Islet precursor cell (in vitro differentiated cells): ENCODE results near the gene C4orf50.

Experiments
- DNase-seq: peaks from one replicate; pipeline ENCODE4 v3.0.0-alpha.2; 2018

The C4orf50 gene

GRCh38 chr4:5917672-5918071 is 100.6 kb downstream of the C4orf50 start:
- DNase-seq = peak; percentile 32

GRCh38 chr4:5916229-5916628 is 102.0 kb downstream of the C4orf50 start:
- peak; percentile 71 for DNase-seq

GRCh38 chr4:5913454-5913853 is 104.8 kb downstream of the C4orf50 start:
- DNase-seq = no peak

- peak; percentile 39 for DNase-seq
Measured at GRCh38 chr4:5912614-5913019, 105.6 kb downstream of the C4orf50 start.

DNA sequence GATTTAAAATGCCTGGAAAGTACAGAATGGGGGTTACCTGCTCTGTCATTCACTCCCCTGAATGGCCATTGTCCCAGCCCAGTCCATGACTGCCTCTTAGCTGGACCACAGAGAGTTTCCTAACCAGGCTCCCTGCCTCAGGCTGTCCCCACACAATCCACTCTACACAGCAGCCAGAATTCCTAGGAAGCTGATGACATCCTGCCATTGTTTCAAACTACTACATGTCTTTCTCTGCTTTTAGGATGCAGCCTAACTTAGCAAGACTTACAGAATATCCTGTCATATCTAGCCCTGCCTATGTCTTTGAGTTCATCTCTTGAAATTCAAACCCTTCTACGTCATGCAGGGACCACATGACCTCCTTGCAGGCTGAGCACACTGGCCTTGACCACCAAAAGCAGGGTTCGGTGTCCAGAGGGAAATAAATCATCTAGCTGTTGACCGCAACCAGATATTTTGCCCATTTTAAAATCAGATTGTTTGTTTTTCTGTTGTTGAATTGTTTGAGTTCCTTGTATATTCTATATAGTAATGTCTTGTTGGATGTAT is 109.3 kb downstream of the C4orf50 start:
- DNase-seq = no peak

DNA sequence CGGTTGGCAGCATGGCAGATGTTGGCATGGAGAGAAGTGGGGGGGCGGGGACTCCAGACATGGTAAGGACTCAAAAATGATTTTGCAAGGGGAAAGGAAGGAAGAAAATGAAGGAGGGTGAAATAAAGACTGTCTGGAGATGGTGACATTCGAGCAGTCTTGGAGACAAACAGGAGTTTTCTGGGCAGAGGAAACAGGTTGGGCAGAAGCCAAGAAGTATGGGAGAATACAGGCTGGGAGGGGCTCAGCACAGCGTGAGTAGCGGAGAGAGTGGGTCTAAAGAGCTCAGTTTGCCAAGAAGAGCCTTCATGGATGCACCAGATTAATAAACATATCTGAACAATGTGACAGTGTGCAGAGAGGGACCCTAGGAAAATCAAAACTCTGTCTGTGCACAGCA is 112.0 kb downstream of the C4orf50 start:
- DNase-seq = no peak

- DNase-seq = no peak
Measured at GRCh38 chr4:5905714-5906113, 112.5 kb downstream of the C4orf50 start.

DNA sequence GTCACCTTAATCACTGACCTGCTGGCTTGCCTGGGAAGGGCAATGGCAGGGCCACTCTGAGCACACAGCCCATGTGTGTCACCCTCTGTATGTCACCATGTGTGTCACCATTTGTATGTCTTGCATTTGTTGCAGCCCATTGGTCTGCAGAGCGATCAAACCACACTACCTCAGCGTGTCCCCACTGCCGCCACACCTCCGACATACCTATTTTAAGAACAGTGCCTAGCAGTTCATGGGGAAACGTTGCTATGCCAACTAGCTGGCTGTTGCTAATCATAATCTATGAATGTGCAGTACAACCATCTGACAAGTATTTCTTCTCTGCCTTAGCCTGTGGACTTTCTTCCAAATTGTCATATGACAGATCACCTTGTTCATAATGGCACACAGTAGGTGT is 117.4 kb downstream of the C4orf50 start:
- DNase-seq = no peak

DNA sequence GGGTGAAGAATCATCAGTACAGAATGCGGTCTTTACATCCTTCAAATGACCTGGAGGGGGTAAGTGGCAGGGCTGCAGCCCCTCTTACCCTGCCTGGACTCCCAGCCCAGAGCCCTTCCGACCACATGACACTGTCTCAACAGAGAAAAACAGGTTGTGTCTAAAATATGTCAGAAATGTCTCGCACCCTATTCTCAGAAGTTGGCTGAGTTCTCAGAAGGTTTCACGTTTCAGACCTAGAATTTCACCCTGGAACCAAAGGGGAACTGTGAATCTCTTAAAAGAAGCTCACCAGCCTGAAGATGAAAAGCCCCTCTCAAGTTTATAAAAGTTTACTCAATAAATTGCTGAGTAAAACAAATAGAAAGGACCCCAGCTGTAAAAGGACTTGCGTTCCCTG is 118.3 kb downstream of the C4orf50 start:
- DNase-seq = no peak

DNA sequence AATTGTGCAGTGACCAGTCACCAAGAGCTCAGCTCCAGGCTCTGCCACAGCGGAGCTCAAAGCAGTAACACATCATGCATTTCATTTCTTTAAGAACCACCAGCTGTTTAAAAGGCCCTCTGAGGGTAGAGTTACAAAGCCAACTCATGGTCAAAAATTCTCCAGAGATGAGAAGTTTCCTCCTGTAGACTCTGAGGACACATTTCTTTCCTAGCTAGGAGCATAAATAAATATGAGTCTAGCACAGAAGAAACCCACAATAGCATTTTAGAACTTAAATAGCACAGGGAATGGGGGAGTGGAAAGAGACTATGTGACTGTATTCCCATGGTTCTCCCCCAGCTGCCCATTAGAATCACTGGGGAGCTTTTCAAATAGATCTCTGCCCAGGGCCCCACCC is 118.8 kb downstream of the C4orf50 start:
- DNase-seq = no peak

DNA sequence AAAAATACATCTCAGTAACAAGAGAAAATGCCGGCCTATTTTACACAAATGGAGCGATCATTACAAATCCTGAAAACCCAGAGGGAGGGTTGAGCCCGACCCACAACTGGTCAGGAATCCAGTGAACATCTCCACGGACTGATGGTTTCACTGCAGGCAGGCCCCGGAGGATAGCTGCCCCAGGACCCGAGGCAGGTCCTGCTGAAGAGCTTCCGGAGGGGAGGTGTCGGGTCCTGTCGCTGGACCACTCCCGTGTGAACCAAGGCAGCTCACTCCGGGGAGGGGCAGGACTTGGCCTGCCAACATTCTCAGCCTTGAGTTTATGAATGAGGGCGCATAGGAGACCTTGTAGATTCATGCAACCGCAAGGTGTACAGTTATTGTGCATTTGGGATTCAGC is 120.6 kb downstream of the C4orf50 start:
- DNase-seq = no peak

- DNase-seq = no peak
Measured at GRCh38 chr4:5895287-5895686, 122.9 kb downstream of the C4orf50 start.

- no peak for DNase-seq
Measured at GRCh38 chr4:5894266-5894665, 124.0 kb downstream of the C4orf50 start.

DNA sequence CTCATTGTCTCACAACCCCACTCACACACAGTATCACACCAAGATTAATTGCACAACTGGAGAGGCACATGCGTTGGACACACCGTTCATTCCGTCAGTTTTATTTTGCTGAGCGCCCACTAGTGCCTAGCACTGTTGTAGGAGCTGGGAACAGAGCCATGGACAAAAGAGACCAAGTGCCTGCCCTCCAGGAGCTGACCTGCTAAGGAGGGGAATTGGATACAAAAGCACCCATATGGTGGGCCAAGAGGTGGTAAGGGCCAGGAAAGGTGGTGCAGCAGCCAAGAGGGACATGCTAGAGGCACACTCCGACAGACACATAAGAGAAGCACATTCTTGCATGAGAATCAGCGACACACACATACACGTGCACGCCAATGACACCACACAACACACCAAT is 124.6 kb downstream of the C4orf50 start:
- DNase-seq = no peak

DNA sequence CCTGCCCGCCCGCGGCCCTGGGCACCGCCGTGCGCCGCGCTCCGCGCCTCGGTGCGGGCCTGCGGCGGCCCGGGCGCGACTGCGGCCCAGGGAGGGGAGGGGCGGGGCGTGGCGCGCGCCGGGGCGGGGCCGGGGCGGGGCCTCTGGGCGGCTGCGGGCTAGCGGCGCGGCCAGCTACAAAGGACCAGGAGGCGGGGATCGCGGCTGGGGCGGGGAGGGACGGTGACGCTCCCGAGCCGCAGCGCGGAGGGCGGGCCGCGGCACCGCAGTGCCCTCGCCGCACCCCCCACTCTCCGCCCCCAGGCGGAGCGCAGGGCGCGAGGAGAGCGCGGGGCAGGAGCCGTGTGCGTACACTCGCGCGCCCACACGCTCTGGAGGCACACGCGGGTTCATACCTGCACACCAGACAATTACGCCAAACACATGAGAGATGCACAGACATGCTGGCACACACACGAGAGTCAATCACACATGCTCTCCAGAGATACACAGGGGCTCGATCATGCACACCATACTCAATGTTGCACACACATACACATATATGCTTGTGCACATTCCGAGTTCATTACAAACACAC is 125.1 kb downstream of the C4orf50 start, which contains the start of gene CRMP1:
CRMP1 (minus strand) TSS at position 83 of the 577 bp plus-strand sequence. CDS start 117 bp downstream, outside the sequence.
- DNase-seq = peak; percentile 81

DNA sequence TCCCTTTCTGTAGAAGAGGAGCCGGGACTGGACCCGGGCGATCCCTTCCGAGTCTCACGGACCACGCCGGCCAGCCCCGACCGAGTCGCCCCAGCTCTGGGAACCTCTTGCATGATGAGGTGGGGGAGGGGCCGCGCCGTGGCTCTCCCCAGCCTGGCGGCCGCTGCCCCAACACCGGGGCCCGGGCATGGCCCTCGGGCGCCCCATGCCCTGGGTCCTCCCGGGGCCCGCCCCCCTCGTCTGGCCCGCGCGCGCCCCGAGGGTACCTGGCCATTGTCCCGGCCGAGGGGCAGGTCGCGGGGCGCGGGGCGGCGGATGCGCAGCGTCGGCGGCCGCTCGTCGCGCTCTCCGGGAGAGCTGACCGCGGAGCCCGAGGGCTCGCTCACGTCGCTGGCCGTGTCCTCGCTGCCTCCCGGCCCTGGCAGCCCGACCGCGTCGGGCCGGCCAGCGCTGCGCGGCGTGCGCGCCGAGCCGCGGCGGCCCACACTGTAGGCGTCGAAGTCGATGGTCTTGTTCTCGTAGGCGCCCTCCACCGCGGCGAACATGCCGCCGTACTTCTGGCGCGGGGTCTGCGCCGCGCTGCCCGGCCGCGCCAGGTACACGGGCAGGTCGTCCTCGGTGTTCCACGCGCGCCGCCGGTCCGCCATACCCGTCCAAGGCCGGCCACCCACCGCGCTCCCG is 125.8 kb downstream of the C4orf50 start:
- DNase-seq = no peak

GRCh38 chr4:5891563-5892322 is 126.5 kb downstream of the C4orf50 start:
- no peak for DNase-seq

DNA sequence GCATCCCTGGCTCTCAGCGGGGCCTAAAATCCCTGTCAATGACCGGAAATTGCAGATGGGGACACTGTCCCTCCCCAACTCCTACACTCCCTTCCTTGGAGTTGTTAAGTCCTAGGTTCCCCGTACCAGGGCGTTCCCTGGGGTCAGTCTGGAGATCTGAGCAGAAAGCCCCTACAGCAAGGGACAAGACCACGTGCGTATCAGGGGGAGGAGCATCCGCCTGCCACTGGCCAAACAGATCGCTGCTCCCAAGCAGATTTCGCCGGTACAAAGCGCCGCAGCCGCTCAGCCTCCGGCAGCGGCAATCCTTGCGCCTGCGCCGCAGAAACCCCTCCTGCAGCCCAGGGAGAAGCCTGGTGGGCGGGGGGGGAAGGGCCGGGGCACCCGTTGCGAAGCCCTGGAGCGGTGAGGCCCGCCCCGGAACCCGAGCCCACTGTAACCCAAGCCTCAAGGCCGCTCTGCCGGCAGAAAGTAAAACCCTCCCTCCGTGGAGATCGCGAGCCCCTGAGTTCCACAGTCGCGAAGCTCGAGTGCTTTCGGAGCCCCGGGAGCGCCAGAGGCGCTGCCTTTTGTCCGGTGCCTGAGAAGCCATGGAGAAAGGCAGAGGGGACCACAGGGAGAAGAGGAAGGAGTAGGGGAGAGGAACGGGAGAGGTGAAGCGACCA is 128.0 kb downstream of the C4orf50 start:
- peak; percentile 92 for DNase-seq

DNA sequence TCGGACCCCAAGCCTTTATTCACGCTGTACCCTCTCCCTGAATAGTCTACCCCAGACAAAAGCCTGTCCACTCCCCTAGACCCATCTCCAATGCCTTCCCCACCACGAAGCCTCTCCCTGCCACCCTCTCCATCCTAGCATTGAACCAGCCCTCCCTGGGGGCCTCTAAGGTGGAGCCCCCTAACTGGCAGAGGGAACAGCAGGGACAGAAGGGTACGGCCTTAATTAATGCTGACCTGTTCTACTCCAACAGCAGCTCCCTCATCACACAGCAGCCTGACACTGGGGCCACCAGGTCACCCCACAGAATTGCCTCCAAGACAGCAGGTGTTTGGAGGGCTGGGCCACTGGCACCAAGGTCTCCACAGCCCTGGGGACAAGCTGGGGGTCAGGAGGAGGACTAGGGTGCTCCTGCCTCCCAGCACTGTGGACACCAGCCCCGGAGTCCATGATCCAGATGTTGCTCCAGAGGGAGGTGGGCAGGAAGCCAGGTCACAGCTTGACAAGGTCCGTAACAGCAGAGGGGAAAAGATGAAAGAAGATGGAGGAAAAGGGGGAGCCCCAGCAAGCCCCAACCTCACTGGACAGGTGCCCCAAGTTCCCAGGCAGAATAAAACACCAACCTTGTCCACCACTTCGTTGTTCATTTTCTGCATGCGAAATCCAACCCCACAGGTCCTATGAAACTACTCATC is 129.1 kb downstream of the C4orf50 start:
- no peak for DNase-seq

DNA sequence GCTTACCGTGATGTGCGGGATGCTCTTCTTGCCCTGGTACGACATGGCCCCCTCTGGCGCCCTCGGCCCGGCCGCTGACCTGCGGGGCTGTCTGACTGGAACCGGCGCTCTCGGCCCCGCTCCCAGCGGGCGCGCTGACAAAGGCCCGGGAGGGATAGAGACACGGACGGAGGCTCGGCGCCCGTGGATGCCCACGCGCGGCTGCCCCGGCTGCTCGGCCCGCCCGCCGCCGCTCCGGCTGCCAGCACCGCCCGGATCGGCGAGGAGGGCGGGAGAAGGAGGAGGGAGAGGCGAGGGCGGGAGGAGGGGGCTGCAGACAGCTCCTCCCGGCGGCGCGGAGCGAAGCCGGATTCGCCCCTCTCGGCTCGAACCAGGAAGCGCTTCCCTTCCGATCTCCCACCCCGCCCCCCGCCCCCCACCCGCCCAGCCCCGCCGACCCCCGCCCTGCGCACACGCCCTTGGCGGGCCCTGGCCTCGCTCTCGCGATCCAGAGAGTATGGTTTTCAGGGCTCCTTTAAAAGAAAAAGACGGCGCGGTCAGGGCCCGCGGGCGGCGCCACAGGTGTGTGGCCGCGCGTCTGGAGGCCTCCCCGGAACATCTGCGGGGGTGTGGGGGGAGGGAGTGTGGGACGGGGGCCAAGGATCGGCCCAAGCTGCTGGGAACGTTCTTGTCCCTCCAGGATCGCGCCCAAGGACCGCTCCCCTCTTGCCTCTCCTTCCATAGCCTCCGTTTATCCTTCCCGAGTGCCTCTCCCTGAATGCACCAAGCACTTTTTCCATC is 129.8 kb downstream of the C4orf50 start:
- peak; percentile 89 for DNase-seq

DNA sequence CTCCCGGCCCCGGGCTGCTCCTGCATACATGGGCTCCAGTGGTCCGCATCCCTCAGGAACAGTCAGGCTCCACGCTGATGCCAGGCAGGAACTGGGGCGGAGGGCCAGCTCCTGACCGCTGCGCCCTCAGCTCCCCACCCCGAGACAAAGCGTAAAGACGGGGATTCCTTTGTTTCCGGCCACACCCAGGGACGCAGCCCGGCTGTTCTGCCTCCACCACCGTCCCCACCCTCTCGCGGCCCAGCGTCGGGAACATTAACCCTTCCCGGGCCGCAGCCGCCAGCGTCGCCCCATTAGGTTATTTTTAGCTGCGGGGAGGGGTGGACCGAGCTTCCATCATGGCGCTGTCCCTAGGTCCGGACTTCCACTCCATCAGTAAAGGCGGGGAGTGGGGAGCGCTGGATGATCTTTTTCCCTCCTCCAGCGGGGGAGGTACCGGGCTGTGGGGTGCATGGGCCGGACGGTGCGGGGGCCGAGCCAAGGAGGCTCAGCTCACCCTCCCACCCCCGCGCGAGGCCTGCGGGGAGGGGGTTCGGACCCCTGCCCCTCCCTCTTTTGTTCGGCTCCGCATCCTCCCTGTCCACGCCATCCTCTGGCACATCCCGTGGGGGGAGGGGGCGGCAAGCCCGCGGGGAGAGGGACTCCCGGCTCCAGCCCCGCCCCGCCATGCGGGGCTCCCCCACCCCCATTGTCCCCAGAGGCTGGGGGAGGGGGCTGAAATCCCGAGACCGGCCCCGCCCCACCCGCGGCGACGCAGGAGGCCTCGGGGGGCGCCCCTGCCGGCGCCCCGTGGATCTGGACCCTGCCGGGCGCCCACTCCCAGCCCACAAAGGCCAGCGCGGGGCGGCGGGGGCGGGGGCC is 130.6 kb downstream of the C4orf50 start:
- DNase-seq = peak; percentile 72
